HCT116 (cell line): Measurements from ENCODE around the gene ATG16L2. TPM values are rescaled to one million over a fixed set of nuclear protein-coding genes. Genes with fewer than 3 reads are reported as not detected.

Experiments
- ATAC-seq: fragments of 200-7000 bp; cut with Tn5 transposase; 2 replicates; pipeline ENCODE4 v1.9.1; 2020; ENCODE audit warnings: mild to moderate bottlenecking, moderate library complexity
- BruUV-seq: library from RNA; stranded (reverse); fragments of 400-500 nt; replicated peaks from 2 replicates; lab custom pipeline; 2021; lab: Mats Ljungman, UMichigan
- CTCF ChIA-PET: fragments of 300-600 bp; sonication (Branson Sonifier 250); formaldehyde crosslinking; loops from one replicate; lab custom pipeline; 2021; ENCODE audit warnings: antibody characterized with exemption; lab: Charles Lee
- POLR2A ChIA-PET: fragments of 300-600, 350-600 bp; sonication (Branson Sonifier 250); formaldehyde crosslinking; loops from one replicate; lab custom pipeline; 2021; ENCODE audit warnings: antibody characterized with exemption; lab: Charles Lee
- RAD21 ChIA-PET, 2 experiments: fragments of 300-600 bp; sonication (Branson Sonifier 250); formaldehyde crosslinking; loops; one replicate each; lab custom pipeline; 2023; ENCODE audit warnings: low total read pairs in 2 of 2; ENCODE audit not compliant: uncharacterized antibody in 2 of 2, unreplicated experiment in 2 of 2, low non-redundant PET in 1 of 2; lab: Charles Lee
- DNase-seq: peaks from one replicate; pipeline ENCODE4 v3.0.0-alpha.2; 2010; ENCODE audit warnings: low read depth, low spot score
- H2AFZ ChIP-seq: fragments of 200-600 bp; shearing (Covaris generic), sonication (generic); 2 replicates; pipeline ENCODE4 v1.6.1; 2017; ENCODE audit warnings: low read depth, mixed run types, mixed read lengths, antibody characterized with exemption, low read length; ENCODE audit not compliant: poor library complexity, severe bottlenecking
- H3K27ac ChIP-seq: 2 replicates; pipeline ENCODE4 v1.5.1; 2012; ENCODE audit warnings: low read depth, low read length
- H3K27me3 ChIP-seq: fragments of 200-600 bp; sonication (generic); 2 replicates; pipeline ENCODE4 v1.6.1; 2016; ENCODE audit warnings: mixed run types, low read length, mixed read lengths; ENCODE audit not compliant: insufficient read depth
- H3K36me3 ChIP-seq, 2 experiments: fragments of 200-500 bp in 1 of 2; fragments of 200-600 bp in 1 of 2; sonication (Bioruptor generic) in 1 of 2; sonication (generic) in 1 of 2; 2 replicates each; pipeline versions ENCODE4 v1.5.1 to v1.6.1; 2014 to 2016; ENCODE audit warnings: low read length in 2 of 2, inconsistent platforms in 1 of 2, mixed read lengths in 1 of 2, mixed run types in 1 of 2; ENCODE audit not compliant: insufficient read depth in 2 of 2, control insufficient read depth in 1 of 2
- H3K4me1 ChIP-seq, 2 experiments: fragments of 200-600 bp in 1 of 2; sonication (generic) in 1 of 2; 2 replicates each; pipeline versions ENCODE4 v1.5.1 to v1.6.1; 2012 to 2017; ENCODE audit warnings: low read length in 2 of 2, inconsistent platforms in 1 of 2, mild to moderate bottlenecking in 1 of 2, mixed read lengths in 1 of 2, mixed run types in 1 of 2, moderate library complexity in 1 of 2; ENCODE audit not compliant: insufficient read depth in 2 of 2, control insufficient read depth in 1 of 2
- H3K4me2 ChIP-seq: fragments of 200-600 bp; sonication (generic); 2 replicates; pipeline ENCODE4 v1.6.1; 2017; ENCODE audit warnings: mixed run types, low read length, mixed read lengths
- H3K4me3 ChIP-seq, 2 experiments: fragments of 200-600 bp in 1 of 2; sonication (generic) in 1 of 2; replicated peaks in 1 of 2; 2 replicates each; pipeline ENCODE4 v1.5.1; 2011 to 2016; ENCODE audit warnings: low read length in 2 of 2, control low read depth in 1 of 2, low read depth in 1 of 2, mild to moderate bottlenecking in 1 of 2, mixed read lengths in 1 of 2, mixed run types in 1 of 2
- H3K79me2 ChIP-seq: fragments of 200-600 bp; sonication (generic); 2 replicates; pipeline ENCODE4 v1.6.1; 2017; ENCODE audit warnings: mild to moderate bottlenecking, mixed run types, low read length, moderate library complexity, mixed read lengths; ENCODE audit not compliant: insufficient read depth
- H3K9ac ChIP-seq: fragments of 200-600 bp; sonication (generic); 2 replicates; pipeline ENCODE4 v1.6.1; 2016; ENCODE audit warnings: low read length, mixed read lengths
- H3K9me2 ChIP-seq: fragments of 200-600 bp; sonication (generic), shearing (Covaris generic); 2 replicates; pipeline ENCODE4 v1.6.1; 2017; ENCODE audit warnings: mixed run types, mild to moderate bottlenecking, moderate library complexity; ENCODE audit not compliant: insufficient read depth
- H3K9me3 ChIP-seq, 2 experiments: fragments of 200-500 bp in 1 of 2; fragments of 200-600 bp in 1 of 2; sonication (Bioruptor generic) in 1 of 2; sonication (generic) in 1 of 2; 2 replicates each; pipeline ENCODE4 v1.6.1; 2014 to 2017; ENCODE audit warnings: low read length in 2 of 2, mixed read lengths in 2 of 2, inconsistent platforms in 1 of 2, low read depth in 1 of 2, mild to moderate bottlenecking in 1 of 2, mixed run types in 1 of 2, moderate library complexity in 1 of 2; ENCODE audit not compliant: control insufficient read depth in 1 of 2, insufficient read depth in 1 of 2
- H4K20me1 ChIP-seq: fragments of 200-600 bp; sonication (generic), shearing (Covaris generic); 2 replicates; pipeline ENCODE4 v1.6.1; 2017; ENCODE audit warnings: mixed run types, mild to moderate bottlenecking, moderate library complexity; ENCODE audit not compliant: insufficient read depth
- CEBPB ChIP-seq: IDR thresholded peaks from 2 replicates; pipeline ENCODE4 v1.6.1; 2012; ENCODE audit warnings: low read depth
- EGR1 ChIP-seq: IDR thresholded peaks from 2 replicates; pipeline ENCODE4 v1.6.1; 2012; ENCODE audit warnings: low read depth
- EZH2 ChIP-seq: fragments of 200-600 bp; sonication (generic); IDR thresholded peaks from 2 replicates; pipeline ENCODE4 v1.6.1; 2017; ENCODE audit warnings: antibody characterized with exemption, mixed run types
- RAD21 ChIP-seq: IDR thresholded peaks from 2 replicates; pipeline ENCODE4 v1.6.1; 2012; ENCODE audit warnings: low read depth, mild to moderate bottlenecking
- SIN3A ChIP-seq: IDR thresholded peaks from 2 replicates; pipeline ENCODE4 v1.6.1; 2012; ENCODE audit warnings: low read depth
- ZNF274 ChIP-seq: fragments of 200-500 bp; sonication (Bioruptor generic); IDR thresholded peaks from 2 replicates; pipeline ENCODE4 v1.6.1; 2014; ENCODE audit warnings: mild to moderate bottlenecking, low read depth, low read length, inconsistent platforms
- intact Hi-C: fragments of 100-400 bp; cut with micrococcal nuclease; formaldehyde crosslinking; loops from 2 replicates; pipeline ENCODE4 v1.10.0; 2022
- total RNA-seq: library from RNA; stranded (reverse); gene quantifications from one replicate; pipeline ENCODE4 v1.2.1, GENCODE V29; 2021; ENCODE audit not compliant: unreplicated experiment
- TF ChIP-seq, protein P1 (sequence below): IDR thresholded peaks from 2 replicates; pipeline ENCODE4 v1.6.1; 2011; ENCODE audit warnings: mild to moderate bottlenecking, low read length, moderate library complexity; ENCODE audit not compliant: insufficient replicate concordance; ENCODE audit errors: extremely low read depth

The ATG16L2 gene
- total RNA-seq, 1 experiment from 2014 or later = 15.2 TPM

DNA sequence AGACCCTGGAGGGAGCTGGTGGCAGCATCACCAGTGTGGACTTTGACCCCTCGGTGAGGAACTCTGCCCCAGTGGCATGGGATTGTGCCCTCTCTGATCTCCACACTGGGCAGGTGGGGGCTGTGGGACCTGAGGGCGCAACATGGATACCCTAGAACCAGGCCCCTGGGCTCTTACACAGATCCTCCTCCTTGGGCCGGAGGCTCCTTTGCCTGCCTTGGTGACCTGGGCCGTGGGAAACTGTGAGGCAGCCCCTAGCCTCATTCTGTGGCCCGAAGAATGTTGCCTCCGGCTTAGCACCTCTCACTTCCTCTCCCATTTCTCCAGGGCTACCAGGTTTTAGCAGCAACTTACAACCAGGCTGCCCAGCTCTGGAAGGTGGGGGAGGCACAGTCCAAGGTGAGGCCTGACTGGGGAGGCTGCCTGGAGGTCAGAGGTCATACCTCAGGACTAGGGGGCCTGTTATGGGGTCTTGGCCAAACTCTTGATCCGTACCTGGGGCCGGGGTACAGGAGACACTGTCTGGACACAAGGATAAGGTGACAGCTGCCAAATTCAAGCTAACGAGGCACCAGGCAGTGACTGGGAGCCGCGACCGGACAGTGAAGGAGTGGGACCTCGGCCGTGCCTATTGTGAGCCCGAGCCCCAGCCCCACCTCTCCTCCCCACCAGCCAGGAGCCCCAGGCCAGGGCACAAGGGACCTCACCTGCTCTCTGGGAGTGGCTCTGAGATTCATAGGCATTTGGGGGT, 12.2 kb downstream of the ATG16L2 start:
- no peak for ATAC-seq
- CTCF ChIA-PET = no interaction called here
- H3K4me1 ChIP-seq = peaks cover 2 to 12% of the 10 kb centered on the region in 2 experiments
- H3K27me3 ChIP-seq = no peaks in the 10 kb centered on the region
- H3K9me2 ChIP-seq = no peaks in the 10 kb centered on the region
- RAD21 ChIA-PET = no interaction called here
- POLR2A ChIA-PET = no interaction called here
- no TSS peak for BruUV-seq
- no peak for TF ChIP-seq CEBPB
- TF ChIP-seq RAD21 = no peak
- TF ChIP-seq, protein P1, sequence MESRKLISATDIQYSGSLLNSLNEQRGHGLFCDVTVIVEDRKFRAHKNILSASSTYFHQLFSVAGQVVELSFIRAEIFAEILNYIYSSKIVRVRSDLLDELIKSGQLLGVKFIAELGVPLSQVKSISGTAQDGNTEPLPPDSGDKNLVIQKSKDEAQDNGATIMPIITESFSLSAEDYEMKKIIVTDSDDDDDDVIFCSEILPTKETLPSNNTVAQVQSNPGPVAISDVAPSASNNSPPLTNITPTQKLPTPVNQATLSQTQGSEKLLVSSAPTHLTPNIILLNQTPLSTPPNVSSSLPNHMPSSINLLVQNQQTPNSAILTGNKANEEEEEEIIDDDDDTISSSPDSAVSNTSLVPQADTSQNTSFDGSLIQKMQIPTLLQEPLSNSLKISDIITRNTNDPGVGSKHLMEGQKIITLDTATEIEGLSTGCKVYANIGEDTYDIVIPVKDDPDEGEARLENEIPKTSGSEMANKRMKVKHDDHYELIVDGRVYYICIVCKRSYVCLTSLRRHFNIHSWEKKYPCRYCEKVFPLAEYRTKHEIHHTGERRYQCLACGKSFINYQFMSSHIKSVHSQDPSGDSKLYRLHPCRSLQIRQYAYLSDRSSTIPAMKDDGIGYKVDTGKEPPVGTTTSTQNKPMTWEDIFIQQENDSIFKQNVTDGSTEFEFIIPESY = no peak
- no peak for TF ChIP-seq EZH2
- TF ChIP-seq EGR1 = no peak
- TF ChIP-seq ZNF274 = no peak
- TF ChIP-seq SIN3A = no peak
- H4K20me1 ChIP-seq = no peaks in the 10 kb centered on the region
- H3K79me2 ChIP-seq = no peaks in the 10 kb centered on the region
- H3K4me2 ChIP-seq = no peak overlapping the region
- H3K36me3 ChIP-seq = no peaks in the 10 kb centered on the region
- no peak overlapping the region for H2AFZ ChIP-seq
- no peak overlapping the region for H3K4me3 ChIP-seq
- DNase-seq = no peak
- intact Hi-C loops = no loop called here
- no peak overlapping the region for H3K9ac ChIP-seq
- H3K9me3 ChIP-seq = no peaks in the 10 kb centered on the region
- H3K27ac ChIP-seq = no peak overlapping the region
